ENCODE results near the gene FJX1.

Gene FJX1, protein sequence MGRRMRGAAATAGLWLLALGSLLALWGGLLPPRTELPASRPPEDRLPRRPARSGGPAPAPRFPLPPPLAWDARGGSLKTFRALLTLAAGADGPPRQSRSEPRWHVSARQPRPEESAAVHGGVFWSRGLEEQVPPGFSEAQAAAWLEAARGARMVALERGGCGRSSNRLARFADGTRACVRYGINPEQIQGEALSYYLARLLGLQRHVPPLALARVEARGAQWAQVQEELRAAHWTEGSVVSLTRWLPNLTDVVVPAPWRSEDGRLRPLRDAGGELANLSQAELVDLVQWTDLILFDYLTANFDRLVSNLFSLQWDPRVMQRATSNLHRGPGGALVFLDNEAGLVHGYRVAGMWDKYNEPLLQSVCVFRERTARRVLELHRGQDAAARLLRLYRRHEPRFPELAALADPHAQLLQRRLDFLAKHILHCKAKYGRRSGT

DNA sequence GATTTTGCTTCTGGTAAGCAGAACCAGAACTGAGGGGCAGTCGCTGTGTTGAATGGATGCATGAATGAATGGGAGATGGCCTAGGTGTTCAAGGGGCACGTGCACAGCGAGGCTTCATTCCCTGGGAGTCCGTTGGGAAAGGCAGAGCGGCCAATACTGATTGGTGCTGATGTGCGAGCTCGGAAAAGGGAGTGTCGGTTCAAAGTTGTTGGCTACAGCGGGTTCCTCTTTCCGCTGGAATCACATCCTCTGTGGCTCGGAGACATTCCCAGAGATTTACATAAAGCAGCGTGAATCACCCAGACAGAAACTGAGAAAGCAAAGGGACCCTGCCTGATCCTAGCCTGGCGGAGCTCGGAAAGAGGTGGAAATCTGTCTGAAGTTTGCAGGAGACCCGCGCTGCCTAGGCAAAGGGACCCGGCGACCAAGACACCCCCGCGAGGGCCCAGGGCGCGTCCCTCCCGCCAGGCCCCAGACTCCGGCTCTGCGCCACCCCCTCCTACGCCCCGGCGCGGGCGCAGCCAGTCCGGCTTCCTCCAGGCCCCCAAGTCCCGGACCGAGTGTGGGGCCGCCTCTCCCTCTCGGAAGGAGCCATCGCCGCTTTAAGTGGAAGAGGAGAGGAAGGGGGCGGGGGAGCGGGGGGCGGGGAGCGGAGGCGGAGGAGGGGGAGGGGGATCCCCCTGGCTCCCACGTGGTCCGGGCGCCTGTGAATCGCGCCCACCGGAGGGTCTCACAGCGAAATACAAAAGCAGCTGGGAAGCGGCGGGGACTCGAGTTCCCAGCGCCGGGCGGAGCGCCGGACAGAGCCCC, at the start of gene FJX1:
FJX1 (plus strand) TSS at position 774 of the 810 bp plus-strand sequence. CDS start 177 bp downstream, outside the sequence.
- peak in 43 of 56 donors; percentile 9 to 79 (median 48) for DNase-seq

DNA sequence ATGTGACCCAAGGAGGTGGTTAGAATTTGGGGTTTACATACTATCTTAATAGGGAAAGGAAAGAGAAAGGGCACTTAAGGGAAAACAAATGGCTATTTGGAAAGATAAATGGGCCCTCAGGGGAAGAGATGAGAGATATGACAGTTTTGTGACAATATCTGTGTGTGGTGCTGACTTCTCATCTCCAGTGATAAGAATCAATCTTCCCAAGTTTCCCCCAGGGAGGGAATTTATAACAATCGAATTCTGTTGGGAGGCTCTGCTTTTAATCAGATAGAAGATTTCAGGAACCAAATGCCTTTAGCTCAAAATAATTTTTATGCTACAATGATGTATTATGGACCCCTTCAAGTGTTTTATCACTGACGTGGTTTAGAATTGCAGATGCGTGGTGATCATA, 46.6 kb upstream of the FJX1 start:
- DNase-seq: no peak

DNA sequence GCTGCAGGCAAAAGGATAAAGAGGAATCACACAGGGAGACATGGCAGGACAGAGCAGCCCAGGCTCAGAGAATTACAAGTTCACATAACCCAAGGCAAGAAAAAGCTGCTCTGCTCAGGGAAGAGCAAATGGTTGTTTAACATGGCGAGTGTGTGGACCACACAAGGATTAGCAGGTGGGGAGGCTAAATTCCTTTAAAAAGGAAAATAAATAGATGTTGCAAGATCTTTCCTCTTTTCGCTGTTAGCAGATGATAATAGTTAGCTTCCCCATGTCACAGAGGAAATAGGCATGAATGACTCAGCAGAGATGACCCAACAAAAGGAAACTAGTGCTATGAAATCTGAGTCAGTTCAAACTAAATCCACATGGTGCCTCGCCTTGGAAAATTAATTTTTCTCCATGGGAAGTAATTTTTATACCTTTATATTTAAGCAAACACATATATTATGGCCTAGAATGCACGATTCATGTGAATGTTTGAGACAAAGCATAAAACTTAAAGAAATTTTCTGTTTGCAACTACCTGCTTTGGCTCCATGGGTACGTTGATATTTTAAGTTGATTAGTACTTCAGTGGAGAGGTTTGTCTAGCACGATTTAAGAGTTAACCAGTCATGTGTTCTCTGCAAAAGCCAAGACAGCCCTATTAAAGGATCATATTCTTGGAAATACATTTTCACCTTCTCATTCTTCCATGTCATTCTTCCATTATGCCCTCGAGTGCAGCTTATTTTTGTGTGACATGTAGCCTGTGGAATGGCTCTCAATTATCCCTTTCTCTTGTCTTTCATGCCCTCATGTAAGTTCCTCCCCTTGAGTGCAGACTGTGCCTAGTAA, 38.5 kb upstream of the FJX1 start:
- no peak for DNase-seq

DNA sequence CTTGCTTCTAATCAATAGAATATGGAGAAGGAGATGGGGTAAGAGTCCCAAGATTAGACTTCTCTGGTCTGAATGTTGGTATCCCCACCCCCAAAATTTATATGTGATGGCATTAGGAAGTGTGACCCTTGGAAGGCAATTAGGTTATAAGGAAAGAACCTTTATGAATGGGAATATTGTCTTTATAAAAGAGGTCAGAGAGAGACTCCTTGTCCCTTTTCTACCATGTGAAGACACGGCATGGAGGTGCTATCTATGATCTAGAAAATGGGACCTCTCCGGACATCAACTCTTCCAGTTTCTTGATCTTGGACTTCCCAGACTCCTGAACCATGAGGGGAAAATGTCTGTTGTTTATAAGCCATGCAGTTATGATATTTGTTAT, 37.9 kb upstream of the FJX1 start:
- no peak for DNase-seq

DNA sequence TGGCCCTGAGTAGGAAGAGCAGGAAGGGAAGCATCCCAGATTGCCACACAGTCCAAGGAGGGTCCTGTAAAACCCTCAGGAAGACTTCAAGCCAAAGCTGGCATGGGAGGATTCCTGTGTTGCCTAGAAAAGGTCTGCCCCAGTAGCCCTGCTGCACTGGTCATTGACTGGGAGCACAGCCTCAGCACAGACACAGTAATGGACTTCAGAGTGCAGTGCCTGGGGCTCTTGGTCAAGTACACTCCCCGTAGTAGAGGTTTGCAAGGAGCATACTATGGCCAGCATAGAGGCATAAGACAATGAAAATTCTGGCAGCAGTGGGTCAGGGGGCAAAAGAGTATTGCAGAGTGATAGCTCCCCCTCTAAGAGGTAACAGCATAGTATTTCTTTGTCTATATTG, 36.2 kb upstream of the FJX1 start:
- DNase-seq: no peak

DNA sequence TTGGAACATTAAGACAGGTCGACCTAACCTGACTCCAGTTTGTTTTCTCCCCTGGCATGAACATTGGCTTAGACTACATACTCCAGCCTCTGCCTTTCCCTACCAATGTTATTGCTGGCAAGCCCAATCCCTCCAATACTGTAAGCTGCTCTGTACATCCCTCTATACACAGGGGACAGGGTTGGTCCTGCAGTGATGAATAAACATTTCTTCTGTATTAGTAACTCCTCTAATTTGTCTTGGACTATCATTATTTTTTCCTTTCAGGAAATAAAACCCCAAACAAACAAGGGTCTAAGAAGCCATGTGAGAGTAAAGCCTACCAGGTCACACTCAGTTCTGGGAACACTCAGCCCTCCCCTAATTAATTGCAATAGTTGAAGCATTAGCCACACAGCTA, 35.1 kb upstream of the FJX1 start:
- DNase-seq: no peak

DNA sequence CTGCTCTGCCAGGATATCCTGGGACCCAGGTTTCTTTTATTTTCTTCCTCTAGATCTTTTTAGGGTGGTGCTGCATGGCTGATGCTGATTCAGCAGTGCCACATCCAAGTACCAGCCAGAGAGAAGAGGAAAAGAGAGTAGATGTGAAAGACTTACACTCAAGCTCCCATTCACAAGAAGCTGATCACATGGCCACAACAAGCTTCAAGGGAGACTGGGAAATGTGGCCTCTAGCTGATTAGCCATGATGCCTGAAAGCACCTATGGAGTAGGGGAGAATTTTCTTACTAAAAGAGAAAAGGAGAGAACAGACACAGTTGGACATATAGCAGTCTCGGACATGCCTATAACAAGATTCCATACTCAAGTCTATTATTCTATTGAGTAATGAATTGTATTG, 34.4 kb upstream of the FJX1 start:
- no peak for DNase-seq

DNA sequence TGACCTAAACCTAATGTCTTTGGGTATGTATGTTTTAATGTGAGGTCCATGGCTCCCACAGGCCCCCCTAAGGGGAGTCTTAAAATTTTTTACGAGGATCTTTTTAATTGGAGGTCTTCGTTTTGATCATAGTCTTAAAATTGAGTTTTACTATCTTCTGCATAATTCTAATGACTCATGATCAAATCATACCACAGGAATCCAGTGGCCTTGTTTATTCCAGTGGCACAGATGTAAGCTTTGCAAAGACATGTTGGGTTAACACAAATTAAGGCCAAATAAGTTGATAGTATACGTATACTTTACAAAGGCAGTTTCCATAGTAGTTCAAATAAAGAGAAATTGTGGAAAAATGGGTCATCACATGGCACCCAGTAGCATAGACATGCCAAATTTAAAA, 33.9 kb upstream of the FJX1 start:
- DNase-seq: no peak

DNA sequence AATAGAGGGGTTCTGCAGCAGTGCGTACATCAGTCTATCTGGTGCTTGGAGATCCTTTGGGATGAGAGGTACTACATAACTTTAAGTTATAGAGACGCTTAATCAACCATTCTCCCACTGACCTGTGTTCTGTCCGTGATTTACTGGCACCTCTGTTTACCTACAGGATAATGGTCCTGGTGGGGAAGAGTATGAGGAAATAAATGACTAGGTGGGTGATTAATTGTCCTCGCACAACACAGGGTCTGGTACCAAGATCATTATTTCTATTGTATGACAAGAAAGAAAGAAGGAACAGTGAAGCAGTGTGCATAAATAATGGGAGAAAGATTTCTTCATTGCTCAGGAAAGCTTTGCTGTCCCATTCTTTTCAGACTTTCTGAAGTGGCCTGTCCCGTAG, 32.8 kb upstream of the FJX1 start:
- DNase-seq: no peak

DNA sequence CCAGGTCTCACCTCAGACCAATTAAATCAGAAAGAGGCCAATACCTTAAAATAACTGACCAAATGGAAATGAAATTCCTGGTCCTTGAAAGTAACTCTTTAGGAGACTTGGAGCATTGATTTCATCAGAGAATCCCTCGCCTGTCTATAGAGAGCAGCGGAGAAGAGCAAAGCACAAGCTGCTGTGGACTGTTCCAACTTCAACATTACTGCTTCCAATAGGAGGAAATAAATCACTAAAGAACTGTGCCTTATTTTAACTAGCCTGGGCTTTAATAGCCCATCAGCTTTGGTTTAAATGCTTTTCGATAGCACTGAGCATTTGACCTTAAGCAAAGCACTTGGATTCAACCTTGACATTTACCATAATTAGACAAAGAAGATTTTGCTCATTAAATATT, 32.0 kb upstream of the FJX1 start:
- DNase-seq: no peak

DNA sequence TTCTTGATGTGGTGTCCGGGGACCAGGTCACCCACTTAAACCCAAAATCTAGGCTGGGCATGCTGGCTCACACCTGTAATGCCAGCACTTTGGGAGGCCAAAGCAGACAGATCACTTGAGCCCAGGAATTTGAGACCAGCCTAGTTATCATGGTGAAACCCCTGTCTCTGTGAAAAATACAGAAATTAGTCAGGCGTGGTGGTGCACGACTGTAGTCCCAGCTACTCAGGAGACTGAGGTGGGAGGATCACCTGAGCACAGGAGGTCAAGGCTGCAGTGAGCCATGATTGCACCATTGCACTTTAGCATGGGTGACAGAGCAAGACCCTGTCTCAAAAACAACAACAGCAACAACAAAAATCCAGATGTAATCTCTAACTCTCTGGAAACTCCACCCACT, 30.3 kb upstream of the FJX1 start:
- no peak for DNase-seq

DNA sequence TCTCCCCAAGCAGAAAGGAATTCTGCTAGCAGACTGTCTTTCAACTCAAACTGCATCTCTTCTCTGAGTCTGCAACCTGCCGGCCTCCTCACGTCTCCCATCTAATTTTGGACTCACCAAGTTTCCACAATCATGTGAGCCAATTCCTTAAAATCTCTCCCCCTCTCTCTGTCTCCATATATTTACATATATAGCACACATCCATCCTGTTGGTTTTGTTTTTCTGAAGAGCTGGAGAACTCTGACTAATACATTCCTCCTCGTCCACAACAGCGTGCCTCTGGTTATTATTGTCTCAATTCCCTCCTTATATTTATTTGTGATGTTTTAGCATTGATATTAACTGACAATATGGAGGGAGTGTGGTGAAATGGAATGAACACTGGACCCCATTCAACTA, 29.6 kb upstream of the FJX1 start:
- DNase-seq: no peak

DNA sequence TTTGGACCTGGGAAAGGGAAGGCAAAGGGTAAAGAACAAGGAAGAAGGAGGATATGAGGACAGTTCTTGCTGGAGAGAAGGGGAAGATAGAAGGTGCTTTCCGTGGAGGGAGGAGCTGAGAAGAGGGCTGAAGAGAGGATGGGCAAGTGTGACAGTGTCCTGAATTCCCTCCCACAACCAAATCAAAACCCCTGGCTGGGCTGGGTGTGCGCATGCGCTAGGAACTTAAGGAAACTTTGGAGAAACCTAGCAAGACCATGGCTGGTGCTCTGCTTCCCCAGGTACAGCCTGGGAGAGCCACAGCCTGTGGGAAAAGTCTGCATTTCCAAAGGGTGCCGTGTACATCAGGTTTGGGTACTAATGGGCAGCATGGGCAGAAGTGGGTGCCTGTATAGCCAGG, 29.0 kb upstream of the FJX1 start:
- DNase-seq: no peak

DNA sequence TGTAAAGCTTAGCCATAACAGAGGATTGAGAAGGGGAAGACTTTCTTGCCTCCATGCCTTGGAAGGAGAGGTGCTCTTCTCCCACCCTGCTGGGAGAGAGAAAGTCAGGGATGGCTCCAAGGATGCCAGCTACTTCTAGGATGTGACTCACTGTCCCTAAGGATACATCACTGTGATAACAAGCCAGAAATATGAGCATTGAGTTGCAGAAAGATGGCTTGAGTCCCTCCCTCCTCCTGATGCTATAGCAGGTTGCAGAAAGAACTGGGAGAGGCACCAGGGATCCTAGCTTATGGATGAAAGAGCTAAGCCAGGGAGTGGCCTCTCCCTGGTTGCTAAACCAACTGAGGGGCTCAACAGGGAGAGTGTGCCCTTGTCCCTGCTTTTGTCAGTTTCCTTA, 27.8 kb upstream of the FJX1 start:
- no peak for DNase-seq

DNA sequence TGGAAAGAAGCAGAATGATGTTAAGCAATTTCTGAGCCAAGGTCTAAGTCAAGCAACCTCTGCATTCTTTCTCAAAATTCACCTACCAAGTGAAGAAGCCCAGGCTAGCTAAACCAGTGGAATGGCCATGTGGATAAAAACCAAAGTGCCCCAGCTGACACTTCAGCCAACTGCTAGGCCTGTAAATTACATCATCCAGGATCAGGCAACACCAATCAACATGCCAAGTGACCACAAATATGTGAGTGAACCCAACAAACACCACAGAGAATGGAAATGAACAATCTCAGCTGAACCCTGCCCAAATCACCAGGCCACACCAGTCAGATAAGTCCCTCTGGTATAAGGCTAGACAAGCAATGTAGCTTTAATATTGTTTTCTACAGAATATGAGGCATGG, 25.1 kb upstream of the FJX1 start:
- no peak for DNase-seq

DNA sequence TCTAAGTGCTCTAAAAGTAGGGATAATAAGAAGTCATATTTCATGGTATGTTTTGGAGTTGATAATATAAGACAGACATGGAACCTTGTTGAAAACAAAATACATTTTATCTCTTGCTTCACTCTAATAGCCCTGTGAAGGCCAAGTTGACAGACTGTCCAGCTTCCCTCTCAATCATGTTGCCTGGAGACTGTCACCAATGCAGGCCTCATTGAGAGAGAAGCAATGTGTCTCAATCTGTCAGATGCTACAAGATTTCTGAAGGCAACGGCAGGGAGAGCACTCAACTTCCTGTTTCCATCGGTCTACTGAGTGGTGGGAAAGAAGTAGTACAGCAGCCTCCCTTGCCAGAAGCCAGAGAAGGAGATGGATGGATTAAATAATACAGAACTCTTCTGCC, 23.6 kb upstream of the FJX1 start:
- DNase-seq: no peak

DNA sequence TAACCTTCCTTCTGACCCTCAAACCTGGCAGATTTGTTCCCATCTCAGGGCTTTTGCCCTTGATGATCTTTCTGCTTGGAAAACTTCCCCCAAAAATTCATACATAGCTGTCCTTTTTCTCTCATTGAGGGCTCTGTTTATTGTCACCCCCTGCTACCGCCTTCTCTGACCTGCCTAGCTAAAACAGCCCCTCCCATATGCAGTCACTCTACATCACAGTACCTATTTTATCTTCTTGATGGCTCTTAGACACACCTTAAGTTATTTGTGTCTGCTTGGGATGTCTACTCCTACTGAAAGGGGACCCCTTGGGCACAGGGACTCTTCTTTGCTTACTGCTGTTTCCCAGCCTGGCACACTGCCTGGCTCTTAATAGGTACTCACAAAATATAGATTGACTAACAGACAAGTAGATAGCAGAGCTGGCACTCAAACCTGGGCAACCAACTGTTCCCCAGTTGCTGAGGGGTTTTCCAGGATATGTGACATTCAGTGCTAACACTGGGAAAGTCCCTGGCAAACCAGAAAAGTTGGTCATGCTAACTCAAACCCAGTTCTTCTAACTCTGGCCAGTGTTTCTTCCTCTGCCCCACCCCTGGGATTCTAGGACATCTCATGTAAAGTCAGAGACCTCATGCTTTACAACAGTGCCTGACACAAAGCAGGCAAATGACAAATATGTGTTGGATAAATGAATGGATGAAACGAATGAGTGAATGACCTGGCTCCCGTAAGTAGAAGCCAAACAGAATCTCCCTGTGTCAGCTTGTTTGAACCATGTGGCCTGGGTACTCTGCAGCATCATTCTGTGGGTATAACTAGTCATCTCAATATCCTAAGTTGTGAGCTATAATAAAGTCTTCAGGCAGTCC, 19.8 kb upstream of the FJX1 start:
- DNase-seq: no peak

DNA sequence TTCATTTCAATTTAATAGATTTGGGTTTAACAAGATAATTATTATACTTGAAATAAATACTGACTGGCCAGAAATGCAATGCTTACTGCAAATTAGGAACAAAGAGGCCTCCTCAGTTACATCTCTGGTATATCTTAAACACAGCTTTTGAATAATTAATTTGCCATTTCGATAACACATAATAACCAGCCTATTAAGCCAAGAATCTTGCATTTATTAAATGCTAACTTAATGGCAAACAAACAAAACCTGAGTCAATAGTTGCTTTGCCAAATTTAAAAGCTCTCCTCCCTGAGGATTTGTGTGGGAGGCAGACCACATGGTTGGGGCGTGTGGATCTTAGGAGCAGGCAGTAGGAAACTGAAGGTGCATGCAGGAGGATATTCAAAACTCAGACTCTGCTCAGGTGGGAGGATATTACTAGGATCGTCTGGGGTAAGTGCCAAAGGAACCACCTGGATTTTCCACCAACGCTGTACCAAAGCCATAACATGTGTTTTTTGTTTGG, 17.9 kb upstream of the FJX1 start:
- DNase-seq: peak in 3 of 56 donors; percentile 2 to 9 (median 6)

DNA sequence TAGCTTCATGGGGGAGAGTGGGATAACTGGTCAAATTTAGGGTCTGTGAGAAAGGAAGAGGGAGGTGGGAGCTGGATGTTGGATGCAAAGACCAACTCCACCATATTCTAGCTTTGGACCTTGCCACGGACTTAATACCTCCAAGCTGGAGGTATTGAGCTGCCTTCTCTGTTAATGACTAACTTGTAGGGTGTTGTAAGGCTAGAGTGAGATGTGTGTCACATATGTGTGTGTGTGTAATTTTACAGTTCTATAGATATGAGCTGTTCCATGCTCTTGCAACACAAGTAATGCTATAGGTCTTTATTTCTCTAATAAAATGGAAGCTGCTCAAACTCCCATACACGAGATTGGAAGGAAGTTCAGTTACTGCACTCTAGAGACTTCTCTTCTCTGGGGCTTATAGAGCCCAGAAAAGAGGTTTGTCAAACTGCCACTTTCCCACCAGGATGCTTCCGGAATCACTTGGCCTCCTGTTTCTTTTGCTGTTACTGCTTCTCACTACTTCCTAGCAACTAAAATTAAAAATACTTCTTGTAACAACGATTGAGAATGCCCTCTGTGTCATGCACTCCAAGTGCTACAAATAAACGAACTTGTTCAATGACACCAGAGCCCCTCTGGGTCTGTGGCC, 16.0 kb upstream of the FJX1 start:
- DNase-seq: no peak

DNA sequence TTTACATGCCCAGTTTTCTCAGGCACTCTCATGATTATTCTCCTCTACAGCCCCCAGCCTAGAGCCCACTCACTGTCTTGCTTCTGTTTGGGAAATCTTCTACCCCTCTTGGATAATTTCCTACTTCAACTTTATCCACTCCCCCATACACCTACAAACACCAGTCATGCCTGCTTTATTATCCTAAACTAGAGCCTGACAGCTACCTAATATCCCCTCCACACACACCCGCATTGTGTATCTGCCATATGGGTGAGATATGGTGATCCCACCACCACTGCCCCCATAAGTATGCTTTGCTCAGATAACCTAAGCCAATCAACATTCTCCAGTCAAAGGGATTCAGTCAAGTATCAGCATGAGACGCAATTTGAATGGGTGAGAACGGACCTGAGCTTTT, 15.3 kb upstream of the FJX1 start:
- no peak for DNase-seq
